H1 (cell line): Measurements from ENCODE around the gene KLHL15. TPM values are rescaled to one million over a fixed set of nuclear protein-coding genes. Genes with fewer than 3 reads are reported as not detected.

Source experiments
- CTCF ChIA-PET: fragments of 300-600 bp; sonication (Branson Sonifier 250); formaldehyde crosslinking; loops from one replicate; lab custom pipeline; 2021; ENCODE audit not compliant: partially characterized antibody; lab: Charles Lee
- POLR2A ChIA-PET: fragments of 300-600 bp; sonication (Branson Sonifier 250); formaldehyde crosslinking; loops from one replicate; lab custom pipeline; 2021; ENCODE audit warnings: inconsistent platforms; ENCODE audit not compliant: partially characterized antibody; lab: Charles Lee
- DNase-seq, 2 experiments: peaks; one replicate each; pipeline versions ENCODE4 v3.0.0 to v3.0.0-alpha.2; 2010 to 2022; ENCODE audit warnings: low spot score in 2 of 2, low read depth in 1 of 2, mixed read lengths in 1 of 2
- FAIRE-seq: peaks from 2 replicates; lab custom pipeline; 2011; peaks lifted over from hg19 to GRCh38; lab: Jason Lieb, UNC
- H2AFZ ChIP-seq: 2 replicates; pipeline ENCODE4 v1.8.1; 2012; ENCODE audit warnings: low read length, inconsistent platforms
- H2AK5ac ChIP-seq: 2 replicates; pipeline ENCODE4 v1.6.1; 2013; ENCODE audit warnings: low read depth, low read length
- H2BK120ac ChIP-seq: replicated peaks from 2 replicates; pipeline ENCODE3; 2013; ENCODE audit warnings: low read depth, low read length, inconsistent platforms
- H2BK12ac ChIP-seq: 2 replicates; pipeline ENCODE4 v1.6.1; 2013; ENCODE audit warnings: low read depth, low read length
- H2BK15ac ChIP-seq: 2 replicates; pipeline ENCODE4 v1.6.1; 2013; ENCODE audit warnings: low read length
- H2BK20ac ChIP-seq: 2 replicates; pipeline ENCODE4 v1.6.1; 2013; ENCODE audit warnings: low read length
- H2BK5ac ChIP-seq: 2 replicates; pipeline ENCODE4 v1.6.1; 2013; ENCODE audit warnings: low read depth, low read length
- H3K14ac ChIP-seq: 2 replicates; pipeline ENCODE4 v1.6.1; 2013; ENCODE audit warnings: inconsistent platforms; ENCODE audit not compliant: insufficient read length
- H3K18ac ChIP-seq: 2 replicates; pipeline ENCODE4 v1.6.1; 2013; ENCODE audit warnings: low read length; ENCODE audit errors: extremely low read depth
- H3K23ac ChIP-seq: 2 replicates; pipeline ENCODE4 v1.6.1; 2013; ENCODE audit warnings: inconsistent platforms; ENCODE audit not compliant: insufficient read length
- H3K23me2 ChIP-seq: 2 replicates; pipeline ENCODE4 v1.6.1; 2013; ENCODE audit warnings: low read depth, low read length
- H3K27ac ChIP-seq: 2 replicates; pipeline ENCODE4 v1.6.1; 2011; ENCODE audit warnings: low read depth, low read length, inconsistent platforms
- H3K27me3 ChIP-seq, 4 experiments: replicated peaks in 1 of 4; 1 replicate in 1 of 4; 2 replicates in 3 of 4; pipeline versions ENCODE4 v1.6.1 to v1.8.1; 2011 to 2013; ENCODE audit warnings: low read length in 3 of 4, mild to moderate bottlenecking in 3 of 4, inconsistent platforms in 2 of 4, mixed read lengths in 2 of 4, moderate library complexity in 1 of 4; ENCODE audit not compliant: control insufficient read depth in 3 of 4, insufficient read depth in 3 of 4; ENCODE audit errors: extremely low read depth in 1 of 4
- H3K36me3 ChIP-seq, 4 experiments: 2 replicates each; pipeline versions ENCODE4 v1.6.1 to v1.8.1; 2011 to 2013; ENCODE audit warnings: mild to moderate bottlenecking in 4 of 4, low read length in 3 of 4, moderate library complexity in 2 of 4, control low read depth in 1 of 4, inconsistent platforms in 1 of 4; ENCODE audit not compliant: insufficient read depth in 4 of 4, control insufficient read depth in 2 of 4
- H3K4ac ChIP-seq: replicated peaks from 2 replicates; pipeline ENCODE3; 2013; ENCODE audit warnings: low read length, low read depth, mixed read lengths, inconsistent platforms; ENCODE audit not compliant: insufficient read length
- H3K4me1 ChIP-seq, 4 experiments: replicated peaks in 1 of 4; 1 replicate in 1 of 4; 2 replicates in 3 of 4; pipeline versions ENCODE4 v1.6.1 to v1.8.1; 2011 to 2013; ENCODE audit warnings: low read length in 3 of 4, inconsistent platforms in 2 of 4, mixed read lengths in 1 of 4; ENCODE audit not compliant: insufficient read depth in 4 of 4, control insufficient read depth in 3 of 4
- H3K4me2 ChIP-seq, 2 experiments: 2 replicates each; pipeline versions ENCODE4 v1.6.1 to v1.8.1; 2011 to 2013; ENCODE audit warnings: low read depth in 2 of 2, low read length in 2 of 2, control low read depth in 1 of 2, inconsistent platforms in 1 of 2, mild to moderate bottlenecking in 1 of 2; ENCODE audit not compliant: insufficient read depth in 1 of 2
- H3K4me3 ChIP-seq, 4 experiments: fragments of 200-600, 300-600 bp in 1 of 4; sonication (generic), shearing (Covaris generic), sonication (Bioruptor Twin) in 1 of 4; 2 replicates each; pipeline versions ENCODE4 v1.5.1 to v1.8.1; 2011 to 2016; ENCODE audit warnings: low read length in 4 of 4, low read depth in 3 of 4, control low read depth in 2 of 4, inconsistent platforms in 2 of 4, mild to moderate bottlenecking in 2 of 4, mixed read lengths in 1 of 4, moderate library complexity in 1 of 4; ENCODE audit not compliant: insufficient read depth in 2 of 4; ENCODE audit errors: extremely low read depth in 1 of 4
- H3K56ac ChIP-seq: replicated peaks from 2 replicates; pipeline ENCODE3; 2013; ENCODE audit warnings: low read depth, mild to moderate bottlenecking, mixed read lengths, low read length, inconsistent platforms; ENCODE audit not compliant: insufficient read length
- H3K79me1 ChIP-seq: 2 replicates; pipeline ENCODE4 v1.6.1; 2013; ENCODE audit warnings: low read depth, low read length, control low read depth
- H3K79me2 ChIP-seq, 2 experiments: 2 replicates each; pipeline versions ENCODE4 v1.6.1 to v1.8.1; 2012 to 2013; ENCODE audit warnings: low read length in 2 of 2, mild to moderate bottlenecking in 2 of 2, inconsistent platforms in 1 of 2; ENCODE audit not compliant: insufficient read depth in 2 of 2, control insufficient read depth in 1 of 2
- H3K9ac ChIP-seq, 4 experiments: replicated peaks in 1 of 4; 1 replicate in 1 of 4; 2 replicates in 3 of 4; pipeline versions ENCODE4 v1.6.1 to v1.8.1; 2011 to 2013; ENCODE audit warnings: low read depth in 3 of 4, low read length in 3 of 4, control low read depth in 2 of 4, mild to moderate bottlenecking in 2 of 4, moderate library complexity in 2 of 4, inconsistent platforms in 1 of 4; ENCODE audit errors: extremely low read depth in 1 of 4
- H3K9me3 ChIP-seq, 2 experiments: 2 replicates each; pipeline versions ENCODE4 v1.6.1 to v1.8.1; 2012 to 2013; ENCODE audit warnings: mild to moderate bottlenecking in 2 of 2, moderate library complexity in 2 of 2, control low read depth in 1 of 2, inconsistent platforms in 1 of 2, low read depth in 1 of 2, low read length in 1 of 2, mixed read lengths in 1 of 2; ENCODE audit not compliant: insufficient read depth in 2 of 2
- H4K20me1 ChIP-seq, 2 experiments: replicated peaks in 1 of 2; 2 replicates each; pipeline versions ENCODE3 to v1.8.1; 2011 to 2013; ENCODE audit warnings: inconsistent platforms in 2 of 2, low read length in 2 of 2, mild to moderate bottlenecking in 1 of 2; ENCODE audit not compliant: insufficient read depth in 2 of 2, control insufficient read depth in 1 of 2
- H4K5ac ChIP-seq: 2 replicates; pipeline ENCODE4 v1.6.1; 2013; ENCODE audit warnings: low read length, low read depth, mixed read lengths, inconsistent platforms; ENCODE audit not compliant: insufficient read length
- H4K8ac ChIP-seq: 2 replicates; pipeline ENCODE4 v1.8.0; 2013; ENCODE audit warnings: mild to moderate bottlenecking, moderate library complexity, low read length, inconsistent platforms; ENCODE audit not compliant: insufficient read depth; ENCODE audit errors: extremely low read depth
- H4K91ac ChIP-seq: replicated peaks from 2 replicates; pipeline ENCODE3; 2013; ENCODE audit warnings: low read length, mixed read lengths, inconsistent platforms; ENCODE audit not compliant: insufficient read length
- EGR1 ChIP-seq: IDR thresholded peaks from 2 replicates; pipeline ENCODE4 v1.6.1; 2011; ENCODE audit warnings: low read depth, low read length, borderline replicate concordance
- KDM5A ChIP-seq: fragments of 200-600 bp; IDR thresholded peaks from 2 replicates; pipeline ENCODE4 v1.7.1; 2012; ENCODE audit warnings: mild to moderate bottlenecking, low read length, inconsistent platforms, mixed read lengths
- MAX ChIP-seq: IDR thresholded peaks from 2 replicates; pipeline ENCODE4 v1.6.1; 2012; ENCODE audit warnings: inconsistent platforms
- RXRA ChIP-seq: IDR thresholded peaks from 2 replicates; pipeline ENCODE4 v1.6.1; 2011; ENCODE audit warnings: low read depth, mild to moderate bottlenecking, low read length, moderate library complexity; ENCODE audit not compliant: insufficient read depth
- SP1 ChIP-seq: IDR thresholded peaks from 2 replicates; pipeline ENCODE4 v1.6.1; 2011; ENCODE audit warnings: low read depth, low read length
- TAF1 ChIP-seq: IDR thresholded peaks from 2 replicates; pipeline ENCODE4 v1.6.1; 2011; ENCODE audit warnings: mild to moderate bottlenecking, low read depth, low read length
- whole genome bisulfite sequencing, 2 experiments: shearing (Covaris generic) in 1 of 2; methylation state at CpG; one replicate each; pipeline versions ENCODE4 v1.1.6 to v1.1.7; 2013 to 2015; ENCODE audit warnings: low lambda C conversion rate in 2 of 2, mixed read lengths in 2 of 2, inconsistent platforms in 1 of 2, low coverage in 1 of 2, missing lambda C conversion rate in 1 of 2; ENCODE audit not compliant: insufficient replicate concordance in 2 of 2, insufficient coverage in 1 of 2, insufficient read length in 1 of 2; ENCODE audit errors: extremely low coverage in 1 of 2, missing lambda C conversion rate in 1 of 2; 5-methylcytosine and 5-hydroxymethylcytosine counted together
- polyA plus RNA-seq, 7 experiments: library from polyadenylated mRNA; depleted of rRNA in 3 of 7; stranded (reverse) in 5 of 7; unstranded in 2 of 7; fragments of >200 nt in 5 of 7; fragments of 200-250 nt in 2 of 7; gene quantifications; 1 replicate in 5 of 7; 2 replicates in 1 of 7; 4 replicates in 1 of 7; pipeline versions ENCODE4 v1.2.1 to v1.2.3, GENCODE V29; 2011 to 2013; ENCODE audit warnings: missing spikeins in 2 of 7, mixed read lengths in 2 of 7
- total RNA-seq: library from RNA; stranded (reverse); fragmentation: NEBNext Ultra II Directional; extraction: Animal tissue kit (Norgen Biotek cat#: 25700); gene quantifications from 2 replicates; pipeline ENCODE4 v1.2.1, GENCODE V29; 2021

Gene KLHL15
- total and polyA plus RNA-seq, 2 of the 8 experiments (the other 6 are each of a cell fraction or from before 2014, with no cell fraction given), result 3.7 to 8.9 TPM

- H3K9ac ChIP-seq, result peak overlapping the region; percentile 70 to 98 (median 96); a peak in 6 of 7 replicates
- H3K18ac ChIP-seq, result peak overlapping the region; percentile 87
- no peak overlapping the region for H3K23ac ChIP-seq
- CTCF ChIA-PET, result interaction anchor here (0.7 to 3.6 kb wide), 12 partner anchors 10 to 304 kb away, joined by 3 to 23 read pairs (median 5); partner anchors contain the start of genes APOO, CXorf58 and KLHL15
- no peaks in the 10 kb centered on the region for H3K9me3 ChIP-seq
- H3K4me3 ChIP-seq, result peak overlapping the region in 2 of 4 experiments; percentile 85 to 87; a peak in 3 of 8 replicates
- peaks cover 0 to 2% (median 0%) of the 10 kb centered on the region in 4 experiments; a peak in 1 of 7 replicates for H3K4me1 ChIP-seq
- H3K27ac ChIP-seq, result peak overlapping the region; percentile 99
- peak overlapping the region; percentile 98 for H3K56ac ChIP-seq
- H3K79me2 ChIP-seq, result peaks cover 0 to 17% of the 10 kb centered on the region in 2 experiments; a peak in 2 of 4 replicates
- H3K79me1 ChIP-seq, result no peaks in the 10 kb centered on the region
- H3K27me3 ChIP-seq, result no peaks in the 10 kb centered on the region
- FAIRE-seq, result no peak
- H4K91ac ChIP-seq, result peak overlapping the region; percentile 97
- no peak overlapping the region for H3K4ac ChIP-seq
- no peaks in the 10 kb centered on the region for H4K20me1 ChIP-seq
- no peak overlapping the region for H2BK20ac ChIP-seq
- H2BK12ac ChIP-seq, result no peak overlapping the region; the same call in 1 of the 2 replicates
- 0% methylated on average over 3 of the region's 14 CpGs; no CpG with 5 or more reads in 1 of the 2 experiments for WGBS, 2 experiments
- H3K36me3 ChIP-seq, result peaks cover 7 to 31% (median 19%) of the 10 kb centered on the region in 4 experiments; a peak in 7 of 8 replicates
- TF ChIP-seq MAX (no peak), TAF1 (no peak), EGR1 (no peak), RXRA (no peak), KDM5A (0 out of 2 replicates have a peak, but pooled peaks have one; percentile 11), SP1 (0 out of 2 replicates have a peak, but pooled peaks have one; percentile 5)
- no peak for DNase-seq
- H2AK5ac ChIP-seq, result peak overlapping the region; percentile 65
- 0 out of 2 replicates have a peak, but pooled peaks cover 3% of the 10 kb centered on the region for H3K23me2 ChIP-seq
- peak overlapping the region; percentile 100 for H2BK5ac ChIP-seq
- POLR2A ChIA-PET, result interaction anchor here (1.1 to 9.2 kb wide), 17 partner anchors 14 to 312 kb away, joined by 3 to 160 read pairs (median 4); partner anchors contain the start of genes ACOT9, APOO, CXorf58 and KLHL15
- no peak overlapping the region for H2BK15ac ChIP-seq
- peak overlapping the region; percentile 99 for H4K5ac ChIP-seq
- H4K8ac ChIP-seq, result peak overlapping the region; percentile 99
- H3K4me2 ChIP-seq, result no peak overlapping the region; a peak in 2 of 4 replicates
- H3K14ac ChIP-seq, result no peak overlapping the region
- H2BK120ac ChIP-seq, result no peak overlapping the region
- no peak overlapping the region for H2AFZ ChIP-seq
These were observed 28.0 kb upstream of the KLHL15 start for GRCh38 chrX:24055043-24055356.
